Measurements from ENCODE around the gene EGLN3.

DNA sequence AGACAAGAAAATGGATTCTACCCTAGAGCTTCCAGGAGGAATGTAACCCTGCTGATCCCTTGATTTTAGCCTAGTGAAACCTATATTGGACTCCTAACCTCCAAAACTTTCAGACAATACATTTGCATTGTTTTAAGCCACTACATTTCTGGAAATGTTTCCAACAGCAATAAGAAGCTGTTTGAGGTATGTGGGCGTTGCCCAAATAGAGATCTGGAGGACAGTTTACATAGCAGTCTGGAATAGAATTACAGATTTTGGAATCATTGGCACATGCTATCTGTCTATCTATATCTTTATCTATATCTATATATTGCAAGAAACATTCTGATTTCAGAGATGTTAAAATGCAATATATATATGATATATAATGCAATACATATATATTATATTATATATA, 42.4 kb upstream of the EGLN3 start:
- TF ChIP-seq, protein P1, sequence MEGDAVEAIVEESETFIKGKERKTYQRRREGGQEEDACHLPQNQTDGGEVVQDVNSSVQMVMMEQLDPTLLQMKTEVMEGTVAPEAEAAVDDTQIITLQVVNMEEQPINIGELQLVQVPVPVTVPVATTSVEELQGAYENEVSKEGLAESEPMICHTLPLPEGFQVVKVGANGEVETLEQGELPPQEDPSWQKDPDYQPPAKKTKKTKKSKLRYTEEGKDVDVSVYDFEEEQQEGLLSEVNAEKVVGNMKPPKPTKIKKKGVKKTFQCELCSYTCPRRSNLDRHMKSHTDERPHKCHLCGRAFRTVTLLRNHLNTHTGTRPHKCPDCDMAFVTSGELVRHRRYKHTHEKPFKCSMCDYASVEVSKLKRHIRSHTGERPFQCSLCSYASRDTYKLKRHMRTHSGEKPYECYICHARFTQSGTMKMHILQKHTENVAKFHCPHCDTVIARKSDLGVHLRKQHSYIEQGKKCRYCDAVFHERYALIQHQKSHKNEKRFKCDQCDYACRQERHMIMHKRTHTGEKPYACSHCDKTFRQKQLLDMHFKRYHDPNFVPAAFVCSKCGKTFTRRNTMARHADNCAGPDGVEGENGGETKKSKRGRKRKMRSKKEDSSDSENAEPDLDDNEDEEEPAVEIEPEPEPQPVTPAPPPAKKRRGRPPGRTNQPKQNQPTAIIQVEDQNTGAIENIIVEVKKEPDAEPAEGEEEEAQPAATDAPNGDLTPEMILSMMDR (IDR thresholded peaks at IDR 0.05) = no peak
- TF ChIP-seq POLR2AphosphoS5 (IDR thresholded peaks at IDR 0.05) (no peak), POLR2A (IDR thresholded peaks at IDR 0.05) (no peak), EP300 (IDR thresholded peaks at IDR 0.05) (no peak)

Data from upper lobe of left lung (tissue), 4 donors.